ENCODE data around the gene RFC4.

RFC4 gene

DNA sequence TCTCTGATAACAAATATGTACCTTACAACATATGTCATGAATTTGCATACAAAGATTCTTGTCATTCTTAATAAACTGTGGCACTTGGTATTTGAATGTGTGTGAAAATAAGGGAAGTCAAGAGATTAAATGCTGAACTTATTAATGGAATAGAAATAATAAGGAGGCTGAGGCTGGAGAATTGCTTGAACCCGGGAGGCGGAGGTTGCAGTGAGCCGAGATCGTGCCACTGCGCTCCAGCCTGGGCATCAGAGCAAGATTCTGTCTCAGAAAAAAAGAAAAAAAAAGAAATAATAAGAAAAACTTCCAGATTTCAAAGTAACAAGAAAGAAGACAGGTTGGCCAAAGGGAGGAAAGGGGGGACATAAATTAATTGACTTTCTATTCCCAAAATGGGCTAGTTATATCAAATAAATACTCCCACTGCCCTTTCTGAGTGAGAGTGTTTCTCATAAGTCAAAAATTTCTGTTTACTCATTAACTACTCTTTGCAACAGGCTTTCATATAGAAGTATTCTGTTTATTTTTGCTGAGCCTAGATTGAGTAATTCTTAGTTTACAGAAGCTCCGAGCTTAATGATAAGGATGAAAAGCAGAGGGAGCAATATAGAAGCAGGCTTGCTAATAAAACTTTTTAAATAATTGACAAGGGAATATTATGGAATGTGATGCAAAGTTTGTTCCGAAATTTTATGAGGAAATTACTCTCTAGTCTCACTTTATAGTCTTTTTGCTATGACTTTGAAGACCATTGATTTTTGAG, 63.5 kb downstream of the RFC4 start:
- no peak for DNase-seq
